RWPE2 (cell line): ENCODE data around the gene SIGLEC7.
"Not testable (repeated sequence)": the region's sequence is repeated elsewhere in the genome, so short reads cannot be mapped to it uniquely, and the experiment has no call there.

Experiments
- ATAC-seq: fragments of 200-7000 bp; cut with Tn5 transposase; 3 replicates; pipeline ENCODE4 v1.9.1; 2021; ENCODE audit warnings: low read depth
- DNase-seq: peaks from one replicate; pipeline ENCODE4 v3.0.0-alpha.2; 2020; ENCODE audit warnings: low spot score
- H3K27ac ChIP-seq: fragments of 450-650 bp; 2 replicates; pipeline ENCODE4 v1.5.1; 2017; ENCODE audit warnings: mild to moderate bottlenecking; ENCODE audit not compliant: poor library complexity, severe bottlenecking
- H3K27me3 ChIP-seq: fragments of 250-450 bp; sonication (Bioruptor Pico); 2 replicates; pipeline ENCODE4 v1.5.1; 2021; ENCODE audit warnings: mild to moderate bottlenecking, moderate library complexity; ENCODE audit not compliant: insufficient read depth, poor library complexity, severe bottlenecking
- H3K36me3 ChIP-seq: fragments of 250-450 bp; sonication (Bioruptor Pico); 2 replicates; pipeline ENCODE4 v1.5.1; 2020; ENCODE audit warnings: low read depth, mild to moderate bottlenecking, moderate library complexity
- H3K4me1 ChIP-seq: fragments of 250-450 bp; sonication (Bioruptor Pico); 2 replicates; pipeline ENCODE4 v1.5.1; 2021; ENCODE audit warnings: mild to moderate bottlenecking, moderate library complexity; ENCODE audit not compliant: insufficient read depth, poor library complexity, severe bottlenecking
- H3K4me3 ChIP-seq: fragments of 250-450 bp; sonication (Bioruptor Pico); 2 replicates; pipeline ENCODE4 v1.5.1; 2021; ENCODE audit warnings: mild to moderate bottlenecking, moderate library complexity; ENCODE audit not compliant: severe bottlenecking
- H3K9me3 ChIP-seq: fragments of 250-450 bp; sonication (Bioruptor Pico); 2 replicates; pipeline ENCODE4 v1.5.1; 2021; ENCODE audit warnings: mild to moderate bottlenecking, moderate library complexity; ENCODE audit not compliant: severe bottlenecking
- TF ChIP-seq, protein P1 (sequence below): fragments of 450-650 bp; IDR thresholded peaks from one replicate; pipeline ENCODE4 v1.5.1; 2017; ENCODE audit warnings: mild to moderate bottlenecking, moderate library complexity; ENCODE audit not compliant: poor library complexity, severe bottlenecking

The SIGLEC7 gene

GRCh38 chr19:51140441-51140840 lies 1.7 kb upstream of the SIGLEC7 start:
- Histone ChIP-seq H3K9me3 (no peaks in the 10 kb centered on the region), H3K4me1 (no peaks in the 10 kb centered on the region), H3K4me3 (no peak overlapping the region), H3K27ac (no peak overlapping the region), H3K36me3 (no peaks in the 10 kb centered on the region), H3K27me3 (peaks cover 28% of the 10 kb centered on the region)
- no peak for ATAC-seq
- no peak for DNase-seq
- TF ChIP-seq, protein P1, sequence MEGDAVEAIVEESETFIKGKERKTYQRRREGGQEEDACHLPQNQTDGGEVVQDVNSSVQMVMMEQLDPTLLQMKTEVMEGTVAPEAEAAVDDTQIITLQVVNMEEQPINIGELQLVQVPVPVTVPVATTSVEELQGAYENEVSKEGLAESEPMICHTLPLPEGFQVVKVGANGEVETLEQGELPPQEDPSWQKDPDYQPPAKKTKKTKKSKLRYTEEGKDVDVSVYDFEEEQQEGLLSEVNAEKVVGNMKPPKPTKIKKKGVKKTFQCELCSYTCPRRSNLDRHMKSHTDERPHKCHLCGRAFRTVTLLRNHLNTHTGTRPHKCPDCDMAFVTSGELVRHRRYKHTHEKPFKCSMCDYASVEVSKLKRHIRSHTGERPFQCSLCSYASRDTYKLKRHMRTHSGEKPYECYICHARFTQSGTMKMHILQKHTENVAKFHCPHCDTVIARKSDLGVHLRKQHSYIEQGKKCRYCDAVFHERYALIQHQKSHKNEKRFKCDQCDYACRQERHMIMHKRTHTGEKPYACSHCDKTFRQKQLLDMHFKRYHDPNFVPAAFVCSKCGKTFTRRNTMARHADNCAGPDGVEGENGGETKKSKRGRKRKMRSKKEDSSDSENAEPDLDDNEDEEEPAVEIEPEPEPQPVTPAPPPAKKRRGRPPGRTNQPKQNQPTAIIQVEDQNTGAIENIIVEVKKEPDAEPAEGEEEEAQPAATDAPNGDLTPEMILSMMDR, result no peak

DNA sequence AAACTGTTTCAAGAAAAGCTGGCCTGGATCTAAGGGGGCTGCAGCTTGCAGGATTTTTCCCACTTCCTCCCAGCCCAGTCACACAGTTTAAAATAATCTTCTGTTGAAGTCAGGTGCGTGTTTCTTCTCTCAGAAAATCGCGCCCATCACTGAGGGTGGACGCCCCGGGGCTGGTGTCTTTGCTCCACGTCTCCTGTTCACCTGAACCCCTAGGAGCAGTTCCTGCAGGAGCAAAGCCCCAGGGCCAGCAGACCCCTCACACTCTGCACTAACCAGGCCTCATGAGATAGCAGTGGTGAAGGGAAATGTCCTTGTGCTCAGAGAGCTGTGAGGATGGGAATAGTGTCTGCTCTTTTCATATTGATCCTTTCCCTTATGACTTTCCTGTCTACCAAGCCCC lies 920 bp upstream of the SIGLEC7 start:
- Histone ChIP-seq H3K9me3 (no peaks in the 10 kb centered on the region), H3K4me1 (no peaks in the 10 kb centered on the region), H3K27me3 (peaks cover 28% of the 10 kb centered on the region), H3K36me3 (no peaks in the 10 kb centered on the region), H3K27ac (no peak overlapping the region), H3K4me3 (no peak overlapping the region)
- no peak for ATAC-seq
- no peak for DNase-seq
- TF ChIP-seq, protein P1, result no peak

- H3K9me3 ChIP-seq, H3K4me3 ChIP-seq, H3K4me1 ChIP-seq, H3K36me3 ChIP-seq, H3K27ac ChIP-seq, ATAC-seq, DNase-seq: not testable (repeated sequence)
- peaks cover 22% of the 10 kb centered on the region for H3K27me3 ChIP-seq
Measured at GRCh38 chr19:51142809-51143475, 841 bp downstream of the SIGLEC7 start.

DNA sequence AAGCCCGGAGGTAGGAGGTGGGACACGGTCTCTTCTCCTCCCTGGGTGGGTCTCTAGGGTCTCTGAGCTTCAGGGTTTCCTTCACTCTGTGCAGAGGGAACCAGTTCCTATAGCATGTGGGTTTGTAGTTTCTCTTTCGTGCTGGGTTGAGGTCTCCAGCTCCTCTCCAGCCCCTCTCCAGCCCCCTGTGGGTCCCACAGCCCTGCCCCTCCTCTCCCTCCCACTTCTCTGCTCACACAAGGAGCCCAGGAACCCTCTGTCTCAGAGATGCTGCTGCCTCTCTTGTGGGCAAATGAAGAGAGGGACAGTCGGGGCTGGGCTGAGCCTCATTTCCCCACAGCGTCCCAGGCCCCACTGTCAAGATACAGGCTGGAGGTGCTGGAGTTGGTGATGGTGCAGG lies 1.4 kb downstream of the SIGLEC7 start:
- H3K4me1 ChIP-seq, result no peaks in the 10 kb centered on the region
- no peak overlapping the region for H3K27ac ChIP-seq
- TF ChIP-seq, protein P1, result no peak
- ATAC-seq (no peak), DNase-seq (no peak)
- H3K27me3 ChIP-seq, result peaks cover 22% of the 10 kb centered on the region
- H3K4me3 ChIP-seq, result no peak overlapping the region
- no peaks in the 10 kb centered on the region for H3K9me3 ChIP-seq
- H3K36me3 ChIP-seq, result no peaks in the 10 kb centered on the region

GRCh38 chr19:51144482-51145045 lies 2.5 kb downstream of the SIGLEC7 start:
- no peak overlapping the region for H3K4me3 ChIP-seq
- H3K9me3 ChIP-seq, result no peaks in the 10 kb centered on the region
- H3K27ac ChIP-seq, result no peak overlapping the region
- DNase-seq (peak; percentile 60), ATAC-seq (no peak)
- TF ChIP-seq, protein P1, result no peak
- H3K27me3 ChIP-seq, result peaks cover 27% of the 10 kb centered on the region
- H3K36me3 ChIP-seq, result no peaks in the 10 kb centered on the region
- H3K4me1 ChIP-seq, result no peaks in the 10 kb centered on the region
